HG02798 (cell line): ENCODE results near the gene UBN2.

Source experiments
- ATAC-seq: cut with Tn5 transposase; IDR thresholded peaks from one replicate; pipeline ENCODE4 v1.9.1; 2021; ENCODE audit warnings: mild to moderate bottlenecking; ENCODE audit not compliant: unreplicated experiment, poor library complexity

UBN2 gene

GRCh38 chr7:139341058-139341775 lies 110.2 kb downstream of the UBN2 start, which contains the start of gene FMC1:
FMC1 (plus strand) TSS chr7:139341337; CDS start chr7:139341385, 48 bp downstream.
- peak; percentile 49 for ATAC-seq

- no peak for ATAC-seq
Measured at GRCh38 chr7:139341776-139342226, 110.8 kb downstream of the UBN2 start.

- no peak for ATAC-seq
Measured at GRCh38 chr7:139345042-139345441, 114.0 kb downstream of the UBN2 start.

DNA sequence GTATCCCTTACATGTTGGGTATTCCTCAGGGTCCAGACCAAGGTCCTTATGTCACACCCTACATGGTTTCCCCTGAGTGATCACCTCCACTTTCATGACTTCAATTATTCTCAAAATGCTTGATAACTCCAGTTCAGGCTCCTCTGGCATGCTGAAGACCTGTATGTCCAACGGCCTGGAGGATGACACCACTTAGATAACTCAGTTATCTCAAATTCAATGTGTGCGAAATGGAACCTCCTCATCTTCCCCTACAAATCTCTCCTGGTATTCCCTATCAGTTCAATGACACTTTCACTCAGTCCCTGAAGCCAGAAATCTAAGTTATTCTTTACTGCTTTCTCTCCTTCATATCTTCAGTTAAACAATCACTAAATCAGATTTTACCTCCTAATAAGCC lies 120.0 kb downstream of the UBN2 start:
- no peak for ATAC-seq

- ATAC-seq, result no peak
Measured at GRCh38 chr7:139354729-139355128, 123.7 kb downstream of the UBN2 start.

DNA sequence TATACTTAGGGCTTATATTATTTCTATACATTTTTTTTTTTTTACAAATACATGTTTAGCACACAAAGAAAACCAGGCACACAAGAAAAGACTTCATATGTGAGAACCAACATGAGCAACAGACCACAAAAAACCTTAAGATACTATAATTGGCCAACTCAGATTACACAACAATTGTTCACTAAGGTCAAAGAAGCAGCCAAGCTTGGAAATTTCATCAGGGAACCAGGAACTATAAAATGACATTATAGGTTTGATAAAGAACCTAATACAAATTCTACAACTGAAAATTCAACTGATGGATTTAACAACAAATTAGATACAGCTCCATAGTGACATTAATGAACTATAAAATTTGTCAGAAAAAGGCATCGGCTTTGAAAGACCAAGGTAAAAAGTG lies 124.3 kb downstream of the UBN2 start:
- no peak for ATAC-seq
